SJSA1 (cell line): Measurements from ENCODE around the gene PIGN. TPM values are rescaled to one million over a fixed set of nuclear protein-coding genes. Genes with fewer than 3 reads are reported as not detected.
A peak's percentile ranks its signal among the peaks of the same experiment; 100 is the strongest.

Source experiments
- DNase-seq, 2 experiments: peaks; one replicate each; pipeline ENCODE4 v3.0.0-alpha.2; 2015 to 2020; ENCODE audit warnings: low spot score in 2 of 2, low read depth in 1 of 2
- H3K27ac ChIP-seq: fragments of 250-450 bp; sonication (Bioruptor Pico); 2 replicates; pipeline ENCODE4 v1.5.1; 2020; ENCODE audit warnings: mild to moderate bottlenecking, moderate library complexity
- H3K27me3 ChIP-seq: fragments of 250-450 bp; sonication (Bioruptor Pico); replicated peaks from 2 replicates; pipeline ENCODE4 v1.5.1; 2020; ENCODE audit warnings: mild to moderate bottlenecking, moderate library complexity
- H3K36me3 ChIP-seq: fragments of 250-450 bp; sonication (Bioruptor Pico); 2 replicates; pipeline ENCODE4 v1.5.1; 2020; ENCODE audit warnings: mild to moderate bottlenecking
- H3K4me1 ChIP-seq: fragments of 250-450 bp; sonication (Bioruptor Pico); replicated peaks from 2 replicates; pipeline ENCODE4 v1.6.1; 2021; ENCODE audit warnings: mild to moderate bottlenecking
- H3K4me3 ChIP-seq: fragments of 250-450 bp; sonication (Bioruptor Pico); 2 replicates; pipeline ENCODE4 v1.5.1; 2020; ENCODE audit warnings: mild to moderate bottlenecking
- H3K9me3 ChIP-seq: fragments of 250-450 bp; sonication (Bioruptor Pico); replicated peaks from 2 replicates; pipeline ENCODE4 v1.5.1; 2020; ENCODE audit warnings: mild to moderate bottlenecking
- total RNA-seq: library from RNA; depleted of rRNA; stranded (reverse); fragments of >200 nt; shearing (Covaris generic); gene quantifications from 2 replicates; pipeline ENCODE4 v1.2.3, GENCODE V29; 2014

PIGN gene
- total RNA-seq, 1 experiment from 2014 or later, result 36.4 TPM

DNA sequence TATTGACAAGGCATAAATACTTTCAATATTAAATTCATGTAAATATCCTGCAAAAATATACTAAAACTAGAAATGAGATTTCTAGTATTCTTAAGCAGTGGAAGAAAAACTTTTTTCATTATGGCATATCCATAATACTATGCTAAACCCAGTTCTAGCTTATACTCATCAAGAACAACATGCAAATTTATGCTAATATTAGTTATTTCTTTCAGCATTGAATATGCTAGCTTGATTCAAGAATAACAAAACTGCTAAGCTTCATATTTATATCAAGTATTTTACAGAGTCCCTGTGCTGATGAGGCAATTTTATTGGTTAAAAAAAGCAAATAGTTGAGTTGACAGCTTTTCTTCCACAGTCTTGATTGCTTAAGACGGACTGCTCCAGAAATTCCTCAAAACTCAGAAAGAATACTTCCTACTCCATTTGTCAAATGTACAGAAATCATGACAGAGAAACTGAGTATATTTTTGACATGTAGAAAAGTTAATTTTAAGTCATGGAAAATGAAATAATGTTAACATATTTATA is 105.0 kb downstream of the PIGN start:
- H3K4me3 ChIP-seq, result no peak overlapping the region
- H3K27me3 ChIP-seq, result no peaks in the 10 kb centered on the region
- DNase-seq, result no peak
- no peak overlapping the region for H3K27ac ChIP-seq
- H3K36me3 ChIP-seq, result no peaks in the 10 kb centered on the region
- peaks cover 7% of the 10 kb centered on the region; the same call in 1 of the 2 replicates for H3K4me1 ChIP-seq
- no peaks in the 10 kb centered on the region for H3K9me3 ChIP-seq

DNA sequence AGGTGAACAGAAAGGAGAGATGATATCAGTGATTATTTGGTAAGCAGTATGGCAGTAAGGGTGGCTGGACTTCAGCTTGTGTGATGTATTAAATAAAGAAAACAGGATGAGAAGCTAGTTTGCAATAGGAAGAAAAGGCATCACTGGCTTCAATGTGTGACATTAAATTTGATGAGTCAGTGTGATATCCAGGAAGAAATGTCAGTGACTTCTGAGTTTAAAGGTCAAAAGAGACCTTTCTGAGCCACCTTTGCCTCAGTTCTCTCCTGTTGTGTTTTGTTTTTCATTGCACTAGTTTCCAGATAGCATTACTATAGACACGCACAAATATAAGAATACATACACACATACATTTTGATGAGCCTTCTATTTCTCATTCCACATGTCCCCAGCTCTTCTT is 105.6 kb downstream of the PIGN start:
- H3K4me1 ChIP-seq, result peaks cover 7% of the 10 kb centered on the region; the same call in 1 of the 2 replicates
- H3K27me3 ChIP-seq, result no peaks in the 10 kb centered on the region
- no peak for DNase-seq
- H3K36me3 ChIP-seq, result no peaks in the 10 kb centered on the region
- no peak overlapping the region for H3K27ac ChIP-seq
- no peak overlapping the region for H3K4me3 ChIP-seq
- no peaks in the 10 kb centered on the region for H3K9me3 ChIP-seq

DNA sequence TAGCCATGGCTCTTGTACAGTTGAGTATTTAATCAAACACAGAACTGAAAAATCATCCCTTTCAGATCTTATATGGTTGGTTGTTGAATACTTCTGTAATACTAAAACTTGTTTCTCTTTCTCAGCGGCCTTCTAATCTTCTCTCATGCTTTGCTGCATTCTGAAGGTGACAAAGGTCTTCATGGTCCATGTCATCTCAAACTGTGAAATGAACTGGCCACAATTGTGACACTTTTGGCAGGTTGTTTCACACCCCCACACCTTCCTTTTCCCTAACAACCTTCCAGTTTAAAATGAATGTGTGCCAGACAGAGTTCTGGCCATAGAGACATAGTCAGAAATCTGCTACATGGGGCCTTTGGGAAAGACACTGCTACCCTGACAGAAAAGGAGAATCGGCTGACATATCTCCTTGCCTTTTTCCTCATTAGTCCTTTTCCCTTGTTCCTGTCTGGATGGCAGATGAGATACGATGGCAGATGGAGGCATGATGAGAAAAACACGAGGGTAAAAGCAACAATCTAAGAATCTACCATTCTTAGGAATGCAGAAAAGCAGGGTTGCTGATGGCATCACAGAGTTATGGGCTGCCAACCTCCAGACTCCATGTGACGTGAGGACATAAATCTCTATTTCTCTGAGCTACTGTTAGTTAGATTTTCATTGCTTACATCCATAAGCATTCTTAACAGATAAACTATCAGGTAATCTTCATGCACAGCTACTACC is 106.5 kb downstream of the PIGN start:
- Histone ChIP-seq H3K27me3 (no peaks in the 10 kb centered on the region), H3K27ac (no peak overlapping the region), H3K4me1 (peaks cover under 1% of the 10 kb centered on the region; the same call in 1 of the 2 replicates), H3K36me3 (no peaks in the 10 kb centered on the region), H3K9me3 (no peaks in the 10 kb centered on the region), H3K4me3 (no peak overlapping the region)
- DNase-seq, result no peak

DNA sequence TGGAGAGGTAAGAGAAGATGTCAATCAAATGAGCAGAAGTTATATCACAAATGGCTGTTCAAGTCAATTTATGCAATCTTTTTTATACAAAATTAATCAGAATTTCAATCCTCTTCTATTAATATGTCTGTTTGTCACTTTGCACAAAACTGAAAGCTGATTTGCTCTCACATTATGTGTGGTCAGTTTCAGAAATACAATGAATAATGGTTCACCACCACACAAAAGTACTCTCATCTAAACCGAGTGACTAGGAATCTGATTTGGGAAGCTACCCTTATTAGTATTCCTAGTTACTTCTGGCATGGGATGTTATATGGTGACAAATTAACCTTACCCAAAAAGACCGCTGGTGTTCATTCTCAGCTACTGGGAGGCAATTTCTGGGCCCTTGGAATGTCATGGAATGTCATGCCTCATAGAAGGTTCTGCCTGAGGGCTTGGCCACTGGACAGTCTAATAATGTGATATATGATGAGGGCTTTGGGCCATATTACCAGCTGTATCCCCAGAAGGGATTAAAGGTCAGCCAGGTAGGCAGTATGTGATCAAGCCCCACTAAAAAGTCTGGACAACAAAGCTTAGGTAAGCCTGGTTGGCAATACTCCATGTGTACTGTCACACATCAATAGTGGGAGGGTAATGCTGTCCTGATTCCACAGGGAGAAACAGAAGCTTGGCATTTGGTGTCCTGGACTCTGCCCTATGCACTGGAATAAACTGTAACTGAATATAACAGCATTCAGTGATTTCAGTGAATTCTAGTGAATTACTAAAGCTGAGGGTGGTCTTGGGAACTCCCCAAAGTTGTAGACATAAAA is 113.2 kb downstream of the PIGN start:
- DNase-seq, result no peak
- H3K9me3 ChIP-seq, result no peaks in the 10 kb centered on the region
- H3K27ac ChIP-seq, result no peak overlapping the region
- no peaks in the 10 kb centered on the region for H3K4me1 ChIP-seq
- H3K27me3 ChIP-seq, result no peaks in the 10 kb centered on the region
- H3K36me3 ChIP-seq, result no peaks in the 10 kb centered on the region
- H3K4me3 ChIP-seq, result no peak overlapping the region

DNA sequence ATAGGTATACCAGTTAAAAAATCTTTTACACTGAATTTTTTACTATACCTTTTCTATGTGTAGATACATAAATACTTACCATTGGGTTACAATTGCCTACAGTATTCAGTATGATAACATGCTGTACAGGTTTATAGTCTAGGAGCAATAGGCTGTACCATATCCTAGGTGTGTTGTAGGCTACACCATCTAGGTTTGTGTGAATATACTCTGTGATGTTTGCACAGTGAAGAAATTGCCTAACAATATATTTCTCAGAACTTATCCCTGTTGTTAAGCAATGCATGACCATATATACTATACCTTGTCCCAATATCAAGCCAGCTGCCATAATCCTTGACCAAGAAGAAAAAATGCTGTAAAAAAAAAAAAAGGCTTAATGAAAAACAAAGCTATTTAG is 114.5 kb downstream of the PIGN start:
- Histone ChIP-seq H3K27ac (no peak overlapping the region), H3K9me3 (no peaks in the 10 kb centered on the region), H3K4me1 (no peaks in the 10 kb centered on the region), H3K36me3 (no peaks in the 10 kb centered on the region), H3K27me3 (no peaks in the 10 kb centered on the region), H3K4me3 (no peak overlapping the region)
- DNase-seq, result no peak

DNA sequence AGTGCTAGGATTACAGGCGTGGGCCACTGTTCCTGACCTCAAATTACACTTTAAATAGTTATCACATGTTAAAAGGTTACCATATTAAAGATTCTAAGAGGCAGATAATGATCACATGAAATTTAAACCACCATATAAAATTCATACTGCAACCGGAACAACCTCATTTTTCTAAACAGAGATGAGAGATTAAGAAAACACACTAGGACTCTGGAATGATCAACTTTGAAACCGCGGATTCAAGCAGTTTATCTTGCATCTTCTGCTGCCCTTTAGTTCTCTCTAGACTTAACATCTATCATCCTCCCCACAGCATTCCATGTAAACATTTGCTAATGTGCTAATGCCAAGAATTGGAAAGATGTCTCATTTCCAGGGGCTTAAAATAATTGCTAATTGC is 115.8 kb downstream of the PIGN start:
- H3K27ac ChIP-seq, result no peak overlapping the region
- H3K27me3 ChIP-seq, result no peaks in the 10 kb centered on the region
- no peaks in the 10 kb centered on the region for H3K36me3 ChIP-seq
- H3K4me3 ChIP-seq, result no peak overlapping the region
- no peaks in the 10 kb centered on the region for H3K4me1 ChIP-seq
- no peaks in the 10 kb centered on the region for H3K9me3 ChIP-seq
- no peak for DNase-seq

DNA sequence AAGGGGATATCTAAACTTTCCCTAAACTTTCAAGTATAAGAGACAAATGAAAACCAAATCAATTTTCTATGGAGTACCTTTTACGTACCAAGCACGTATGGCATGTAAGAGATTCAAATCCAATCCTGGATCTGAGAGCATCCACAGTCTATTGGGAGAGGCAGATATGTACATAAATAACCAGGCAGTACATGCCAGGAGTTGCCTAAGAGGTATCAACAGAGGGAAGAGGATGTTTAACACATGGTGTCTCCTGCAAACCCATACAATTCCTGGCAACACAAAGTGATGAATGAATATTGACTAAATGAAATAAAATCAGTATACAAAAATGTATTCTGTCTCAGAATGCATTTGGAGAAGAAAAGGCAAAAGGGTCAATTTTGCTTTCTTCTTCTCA is 116.6 kb downstream of the PIGN start:
- H3K27ac ChIP-seq, result no peak overlapping the region
- H3K4me1 ChIP-seq, result no peaks in the 10 kb centered on the region
- no peak overlapping the region for H3K4me3 ChIP-seq
- no peak for DNase-seq
- no peaks in the 10 kb centered on the region for H3K36me3 ChIP-seq
- no peaks in the 10 kb centered on the region for H3K27me3 ChIP-seq
- no peaks in the 10 kb centered on the region for H3K9me3 ChIP-seq

DNA sequence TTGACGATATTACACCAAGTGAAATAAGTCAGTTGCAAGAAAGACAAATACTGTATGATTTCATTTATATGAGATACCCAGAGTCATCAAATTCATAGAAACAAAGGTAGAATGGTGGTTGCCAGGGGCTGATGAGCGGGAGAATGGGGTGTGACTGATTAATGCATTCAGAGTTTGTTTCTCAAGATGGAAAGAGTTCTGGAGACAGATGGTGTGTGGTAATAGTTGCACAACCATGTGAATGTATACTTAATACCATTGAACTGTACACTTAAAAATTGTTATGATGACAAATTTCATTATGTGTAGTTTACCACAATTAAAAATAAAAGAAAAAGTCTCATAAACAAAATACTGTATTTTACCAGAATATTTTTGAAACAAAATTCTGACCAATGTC is 117.3 kb downstream of the PIGN start:
- no peak for DNase-seq
- no peaks in the 10 kb centered on the region for H3K4me1 ChIP-seq
- no peak overlapping the region for H3K27ac ChIP-seq
- no peaks in the 10 kb centered on the region for H3K9me3 ChIP-seq
- no peaks in the 10 kb centered on the region for H3K36me3 ChIP-seq
- no peaks in the 10 kb centered on the region for H3K27me3 ChIP-seq
- H3K4me3 ChIP-seq, result no peak overlapping the region

DNA sequence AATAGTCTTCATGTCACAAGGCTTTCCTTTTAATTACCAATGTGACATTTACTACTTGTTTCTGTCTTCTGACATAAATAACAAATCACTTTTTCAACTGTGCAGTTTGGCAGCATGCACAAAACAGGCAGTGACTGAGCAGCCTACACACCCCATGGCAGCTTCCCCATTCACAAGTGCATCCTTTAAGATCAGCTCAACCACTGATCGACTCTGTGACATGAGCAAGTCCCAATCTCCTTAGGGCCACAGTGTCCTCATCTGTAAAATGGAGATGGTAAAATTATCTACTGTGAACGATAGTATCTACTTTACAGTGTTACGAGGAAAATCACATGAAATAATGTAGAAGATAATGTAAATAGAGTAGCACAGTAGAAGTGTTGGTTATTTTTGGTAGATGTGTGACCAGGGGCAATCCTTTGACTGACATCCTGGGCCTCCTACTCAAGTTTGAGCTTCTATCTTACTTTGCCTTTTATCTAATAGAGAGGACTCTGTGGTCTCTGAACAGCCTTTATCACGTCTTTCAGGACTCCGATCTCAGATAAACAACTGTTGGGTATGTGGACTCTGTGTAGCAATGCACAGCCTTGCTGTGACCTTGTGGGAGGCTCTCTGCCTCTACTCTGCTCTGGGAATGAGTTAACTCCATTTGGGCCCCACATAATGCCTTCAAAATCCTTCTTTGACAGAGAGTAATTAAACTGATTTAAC is 120.6 kb downstream of the PIGN start:
- Histone ChIP-seq H3K9me3 (no peaks in the 10 kb centered on the region), H3K4me3 (no peak overlapping the region), H3K27me3 (no peaks in the 10 kb centered on the region), H3K4me1 (peaks cover 7% of the 10 kb centered on the region), H3K36me3 (no peaks in the 10 kb centered on the region), H3K27ac (no peak overlapping the region)
- DNase-seq, result no peak

DNA sequence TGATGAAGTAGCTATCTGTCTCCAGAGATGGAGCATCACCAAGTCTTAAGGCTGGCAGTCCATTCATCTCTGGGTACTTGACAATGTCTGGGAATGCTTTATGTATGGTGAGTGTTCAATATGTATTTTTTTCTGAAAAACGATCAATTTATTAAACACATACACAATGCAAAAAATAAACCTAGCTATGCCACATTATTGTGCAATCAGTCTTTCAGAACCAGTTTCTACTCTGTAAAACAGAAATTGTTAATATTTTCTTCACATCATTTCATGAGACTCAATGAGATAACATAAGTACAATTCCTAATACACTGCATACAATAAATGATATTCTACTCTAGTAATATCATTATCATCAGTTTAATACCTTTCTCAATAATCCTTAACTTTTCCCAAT is 122.5 kb downstream of the PIGN start:
- no peaks in the 10 kb centered on the region for H3K27me3 ChIP-seq
- H3K27ac ChIP-seq, result no peak overlapping the region
- DNase-seq, result no peak
- no peaks in the 10 kb centered on the region for H3K9me3 ChIP-seq
- peaks cover 10% of the 10 kb centered on the region for H3K4me1 ChIP-seq
- H3K36me3 ChIP-seq, result no peaks in the 10 kb centered on the region
- H3K4me3 ChIP-seq, result no peak overlapping the region

DNA sequence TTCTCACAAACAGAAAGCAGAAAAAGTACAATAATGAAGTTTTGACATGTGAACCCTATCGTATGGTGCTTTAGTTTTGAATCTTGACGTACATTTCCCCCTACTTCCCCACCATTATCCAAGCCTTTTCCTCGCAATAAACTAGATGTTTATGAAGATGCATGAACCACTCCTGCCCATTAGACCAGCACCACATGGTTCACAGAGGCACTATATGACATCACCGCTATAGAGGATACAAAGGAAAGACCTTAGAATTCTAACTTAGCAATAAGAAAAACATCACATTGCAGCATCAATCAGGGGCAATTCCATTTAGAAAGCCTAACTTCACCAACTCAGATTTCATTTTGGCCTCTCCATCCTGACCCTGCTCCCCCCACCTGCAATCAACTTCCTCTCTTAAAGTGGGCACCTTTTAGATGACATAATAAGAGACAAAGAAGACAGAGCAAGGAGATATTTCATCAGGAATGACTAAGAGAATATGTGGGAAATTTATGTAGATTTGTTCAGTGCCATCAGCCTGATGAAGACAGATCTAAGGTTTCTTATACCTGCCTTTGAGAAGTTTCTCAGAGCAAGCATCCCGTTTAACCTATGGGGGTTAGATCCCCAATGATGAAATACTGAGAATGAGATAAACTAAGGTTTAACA is 124.9 kb downstream of the PIGN start:
- Histone ChIP-seq H3K9me3 (no peaks in the 10 kb centered on the region), H3K27me3 (no peaks in the 10 kb centered on the region), H3K27ac (peak overlapping the region; percentile 6; the same call in 1 of the 2 replicates), H3K4me1 (peaks cover 10% of the 10 kb centered on the region), H3K36me3 (no peaks in the 10 kb centered on the region), H3K4me3 (no peak overlapping the region)
- DNase-seq, result peak in 1 of 2 experiments; percentile 12

DNA sequence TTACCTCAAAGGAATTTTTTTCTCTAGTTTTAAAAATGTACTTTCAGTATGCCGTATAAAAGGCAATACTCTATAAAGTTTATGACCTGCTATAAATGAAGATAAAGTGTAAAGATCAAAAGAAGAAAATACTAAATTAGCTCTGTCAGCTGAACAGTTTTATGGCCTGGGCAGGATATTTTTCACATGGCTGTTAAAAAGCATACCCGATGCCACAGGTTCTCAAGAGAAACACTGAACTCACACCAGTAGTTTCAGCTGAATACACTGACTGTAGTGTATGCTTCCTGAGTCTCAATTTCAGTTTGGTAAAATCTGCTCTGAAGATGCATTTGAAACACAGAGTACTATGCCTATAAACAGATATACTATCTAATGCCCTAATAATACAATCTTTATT is 126.0 kb downstream of the PIGN start:
- Histone ChIP-seq H3K36me3 (no peaks in the 10 kb centered on the region), H3K4me3 (no peak overlapping the region), H3K27me3 (no peaks in the 10 kb centered on the region), H3K9me3 (no peaks in the 10 kb centered on the region), H3K27ac (no peak overlapping the region), H3K4me1 (peaks cover 10% of the 10 kb centered on the region)
- DNase-seq, result no peak

DNA sequence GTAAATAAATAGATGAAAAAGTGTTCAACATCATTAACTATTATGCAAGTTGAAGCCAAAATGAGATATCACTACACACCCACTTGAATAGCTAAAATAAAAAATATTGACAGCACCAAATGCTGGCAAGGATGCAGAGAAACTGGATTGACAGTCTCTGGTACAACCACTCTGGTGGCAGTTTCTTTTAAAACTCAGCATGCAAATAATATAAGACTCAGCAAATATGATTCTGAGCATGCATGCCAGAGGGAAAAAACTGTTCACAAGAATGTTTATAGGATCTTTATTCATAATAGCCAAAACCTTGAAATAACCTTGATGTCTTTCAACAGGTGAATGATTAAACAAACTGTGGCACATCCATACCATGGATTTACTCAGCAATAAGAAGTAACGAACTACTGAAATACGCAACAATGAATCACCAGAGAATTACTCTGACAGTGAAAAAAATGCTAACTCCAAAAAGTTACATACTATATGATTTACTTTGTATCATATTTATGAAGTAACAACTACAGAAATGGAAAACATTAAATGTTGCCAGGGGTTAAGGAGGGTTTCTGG is 131.8 kb downstream of the PIGN start:
- H3K4me1 ChIP-seq, result no peaks in the 10 kb centered on the region; the same call in 1 of the 2 replicates
- no peaks in the 10 kb centered on the region for H3K9me3 ChIP-seq
- no peaks in the 10 kb centered on the region for H3K27me3 ChIP-seq
- H3K4me3 ChIP-seq, result no peak overlapping the region
- no peak for DNase-seq
- no peak overlapping the region for H3K27ac ChIP-seq
- no peaks in the 10 kb centered on the region for H3K36me3 ChIP-seq
